Stomach (tissue), 4 donors: ENCODE measurements around the gene IPPK.

ENCODE experiments used
- CTCF ChIP-seq, 7 experiments: fragments of 450-650 bp in 4 of 7; fragments of 200-600 bp in 3 of 7; sonication (generic) in 3 of 7; IDR thresholded peaks; one replicate each; pipeline ENCODE4 v1.5.1; 2016 to 2019; ENCODE audit warnings: antibody characterized with exemption in 7 of 7, control low read depth in 2 of 7, mild to moderate bottlenecking in 1 of 7
- POLR2AphosphoS5 ChIP-seq, 3 donors: sonication (generic); formaldehyde crosslinking; IDR thresholded peaks; one replicate each; pipeline ENCODE4 v1.6.1; 2016; ENCODE audit warnings: antibody characterized with exemption in 3 of 3

DNA sequence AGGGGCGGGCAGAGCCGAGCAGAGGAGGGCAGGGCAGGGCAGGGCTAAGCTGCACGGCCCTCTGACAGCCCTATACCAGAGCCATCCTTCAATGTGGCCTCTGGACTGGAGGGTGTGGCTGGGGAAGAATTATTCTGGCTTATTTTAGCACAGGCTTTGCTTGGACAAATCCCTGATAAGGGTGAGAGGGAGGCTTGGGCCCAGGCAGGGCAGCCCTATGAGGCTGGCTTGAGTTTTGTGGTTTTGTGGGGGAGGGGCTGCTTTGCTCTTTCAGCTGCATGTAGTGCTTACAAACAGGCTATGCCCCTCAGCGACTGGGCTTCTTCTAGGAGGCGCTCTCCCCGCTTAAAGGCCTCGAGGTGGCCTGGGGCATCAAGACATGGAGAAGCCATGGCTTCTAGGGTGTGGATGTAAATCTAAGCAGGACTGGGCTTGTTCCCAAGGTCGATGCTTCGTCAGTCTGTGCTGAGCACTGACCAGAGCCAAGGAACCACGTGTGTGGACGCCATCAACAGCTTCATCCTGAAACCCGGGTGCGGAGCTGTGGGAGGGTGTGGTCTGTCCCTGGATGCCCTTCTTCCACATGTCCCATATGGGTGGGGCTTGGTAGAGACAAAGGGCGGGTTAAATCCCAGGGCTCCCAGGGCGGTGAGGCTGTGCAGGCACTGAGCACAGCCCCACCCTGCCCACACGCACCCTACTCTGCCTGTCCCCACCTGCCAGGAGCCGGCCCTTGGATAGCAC lies 45.7 kb upstream of the IPPK start:
- TF ChIP-seq CTCF (IDR thresholded peaks at IDR 0.05), result no peak
- no peak for TF ChIP-seq POLR2AphosphoS5 (IDR thresholded peaks at IDR 0.05)
